GM18507 (cell line): ENCODE results near the gene UBC.

Experiments used
- DNase-seq: peaks from one replicate; pipeline ENCODE4 v3.0.0; 2011; ENCODE audit warnings: low read depth; ENCODE audit not compliant: insufficient read length; ENCODE audit errors: extremely low spot score
- FAIRE-seq: peaks from 2 replicates; lab custom pipeline; 2011; peaks lifted over from hg19 to GRCh38; lab: Jason Lieb, UNC

Gene UBC

GRCh38 chr12:124914392-124915238, at the start of gene UBC:
Gene UBC (minus strand): TSS chr12:124914650. CDS start chr12:124913771, 879 bp downstream.
- DNase-seq: peak; percentile 49
- FAIRE-seq: no peak

DNA sequence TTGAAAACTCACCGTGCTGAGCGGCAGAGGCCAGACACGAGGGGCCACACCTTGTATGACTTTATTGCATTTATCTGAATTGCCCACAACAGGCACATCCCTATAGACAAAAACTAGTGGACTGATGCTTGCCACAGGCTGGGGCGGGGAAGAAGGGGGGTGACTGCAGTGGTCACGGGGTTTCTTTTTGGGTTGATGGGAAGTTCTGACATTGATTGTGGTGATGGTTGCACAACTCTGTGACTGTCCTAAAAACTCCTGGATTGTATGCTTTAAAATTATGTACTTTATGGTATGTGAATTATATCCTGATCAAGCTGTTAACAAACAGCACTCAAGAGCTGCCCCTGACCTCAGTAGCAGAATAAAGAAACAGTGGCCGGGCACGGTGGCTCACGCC, 48.8 kb upstream of the UBC start:
- no peak for FAIRE-seq
- no peak for DNase-seq

- DNase-seq (no peak), FAIRE-seq (no peak)
These were observed 46.6 kb upstream of the UBC start for GRCh38 chr12:124961055-124961454.

- DNase-seq (no peak), FAIRE-seq (no peak)
These were observed 42.1 kb upstream of the UBC start for GRCh38 chr12:124956571-124956970.

DNA sequence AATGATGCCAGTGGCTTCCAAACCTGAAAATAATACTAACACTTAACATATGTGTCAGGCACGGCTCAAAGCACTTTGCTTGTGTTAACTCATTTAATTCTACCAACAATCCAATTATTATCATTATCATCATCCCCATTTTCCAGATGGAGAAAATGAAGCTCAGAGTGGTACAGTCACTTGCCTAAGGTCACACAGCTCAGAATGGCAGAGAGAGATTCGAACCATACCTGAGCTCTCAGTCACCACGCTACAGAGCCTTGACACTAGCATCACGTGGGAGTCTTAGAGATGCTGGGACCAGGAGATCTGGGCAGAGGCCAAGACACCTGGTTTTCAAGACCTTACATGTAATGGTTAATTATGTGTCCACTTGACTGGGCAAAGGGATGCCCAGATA, 40.3 kb upstream of the UBC start:
- no peak for DNase-seq
- no peak for FAIRE-seq

DNA sequence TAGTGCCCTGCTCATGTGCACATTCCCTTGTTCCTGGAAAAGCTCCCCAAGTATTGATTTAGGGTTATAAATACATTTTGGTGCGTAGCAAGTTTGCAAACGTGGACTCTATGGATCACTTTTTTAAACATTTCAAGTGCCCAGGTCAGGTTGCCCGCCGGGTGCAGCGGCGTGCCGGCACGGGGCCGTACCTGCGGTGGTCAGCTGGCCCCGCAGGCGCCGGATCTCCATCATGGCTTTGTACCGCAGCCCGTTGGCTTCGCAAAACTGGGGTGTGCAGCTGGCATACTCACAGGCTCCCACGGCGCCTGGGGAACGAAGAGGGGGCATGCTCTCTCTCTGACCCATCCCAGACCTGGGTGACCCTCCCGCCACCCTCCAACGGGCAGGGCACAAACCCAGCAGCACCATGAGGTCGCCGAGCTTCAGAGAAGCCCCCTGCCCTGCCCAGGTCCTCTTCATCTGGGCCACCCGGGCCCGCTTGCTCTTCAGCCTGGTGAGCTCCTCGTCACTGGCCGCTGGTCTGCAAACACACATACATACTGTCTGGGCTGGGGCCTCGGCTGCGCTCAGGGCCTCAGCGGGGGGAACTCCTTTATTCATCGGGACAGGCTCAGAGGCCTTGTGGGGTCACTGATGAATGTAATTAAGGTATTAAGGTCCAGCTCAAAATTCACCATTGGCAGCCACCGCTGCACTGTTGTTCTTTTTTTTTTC, 39.4 kb upstream of the UBC start:
- DNase-seq (no peak), FAIRE-seq (no peak)

DNA sequence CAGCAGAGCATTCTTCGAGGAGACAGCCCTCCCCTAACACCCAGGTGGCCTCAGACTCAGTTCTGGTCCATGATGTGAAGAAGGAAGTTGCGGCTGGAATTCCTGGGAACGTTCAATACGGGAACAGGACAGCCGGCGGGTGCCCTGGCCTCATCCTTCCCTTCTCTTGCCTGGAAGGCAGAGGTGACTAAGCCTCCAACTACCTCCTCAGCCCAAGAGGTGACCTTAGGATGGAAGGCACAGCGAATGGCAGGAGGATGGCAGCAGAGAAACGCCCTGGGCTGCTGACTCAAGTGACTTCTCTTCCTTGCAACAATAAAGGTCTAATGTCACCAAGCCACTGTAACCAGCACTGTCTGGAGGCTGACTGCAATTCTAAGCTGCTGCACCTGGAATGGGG, 38.4 kb upstream of the UBC start:
- FAIRE-seq (no peak), DNase-seq (no peak)

DNA sequence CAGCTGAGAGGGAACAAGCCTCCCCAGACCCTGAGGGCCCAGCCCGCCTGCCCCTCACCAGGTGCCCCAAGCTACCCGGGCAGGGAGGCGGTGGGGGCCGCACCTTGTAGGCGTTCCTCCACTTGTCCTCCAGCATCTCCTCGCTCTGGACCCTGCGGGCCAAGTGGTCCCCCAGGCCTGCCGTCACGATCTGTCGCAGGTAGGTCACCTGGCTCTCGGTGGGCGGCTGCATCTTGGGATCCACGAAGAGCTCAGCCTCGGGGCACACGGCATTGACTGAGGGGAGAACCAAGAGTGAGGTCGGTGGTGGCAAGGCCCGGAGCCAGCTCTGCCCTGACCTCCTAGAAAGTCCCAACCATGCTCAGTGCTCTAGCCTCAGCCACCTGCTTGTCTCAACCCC, 37.8 kb upstream of the UBC start:
- no peak for FAIRE-seq
- DNase-seq: no peak

- no peak for DNase-seq
- FAIRE-seq: no peak
These were observed 35.6 kb upstream of the UBC start for GRCh38 chr12:124949779-124950728.

- DNase-seq (no peak), FAIRE-seq (no peak)
These were observed 34.6 kb upstream of the UBC start for GRCh38 chr12:124949066-124949465.

DNA sequence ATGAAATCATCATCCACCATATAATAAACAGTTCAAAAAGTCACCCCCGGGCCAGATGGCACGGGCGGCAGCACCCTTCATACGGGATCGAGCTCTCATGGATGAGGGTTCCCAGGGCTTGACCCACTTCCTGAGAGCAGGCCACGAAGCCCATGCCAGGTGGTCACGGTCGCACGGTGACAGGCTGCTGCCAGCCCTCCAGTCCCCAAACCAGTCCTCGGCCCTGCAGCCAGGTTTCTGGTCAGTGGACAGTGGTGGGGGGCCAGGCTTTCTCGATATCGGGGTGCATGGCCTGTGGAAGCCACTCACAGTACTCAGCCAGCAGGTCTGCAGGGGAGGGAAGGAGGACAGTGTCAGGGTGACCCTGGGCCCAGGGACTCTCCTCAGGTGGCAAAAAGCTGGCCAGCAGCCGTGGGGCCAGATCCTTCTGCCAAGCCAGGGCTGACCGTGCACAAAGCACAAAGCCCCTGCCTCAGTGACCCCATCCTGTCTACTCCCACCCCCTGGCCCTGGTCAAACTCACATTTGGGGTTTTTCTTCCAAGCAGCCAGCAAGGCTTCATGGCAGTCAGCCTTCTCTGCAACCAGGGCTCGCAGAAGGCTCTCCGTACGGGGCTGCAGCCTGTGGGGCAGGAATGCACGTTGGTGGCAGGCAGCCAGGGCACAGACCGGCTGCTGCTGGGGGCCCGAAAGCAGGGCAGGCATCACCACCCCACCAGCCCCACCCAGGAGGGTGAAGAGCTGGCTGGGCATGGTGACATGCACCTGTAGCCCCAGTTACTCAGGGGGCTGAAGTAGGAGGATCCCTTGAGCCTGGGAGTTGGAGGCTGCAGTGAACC, 33.3 kb upstream of the UBC start:
- DNase-seq (no peak), FAIRE-seq (no peak)

GRCh38 chr12:124947013-124947412, 32.6 kb upstream of the UBC start:
- FAIRE-seq (no peak), DNase-seq (no peak)

DNA sequence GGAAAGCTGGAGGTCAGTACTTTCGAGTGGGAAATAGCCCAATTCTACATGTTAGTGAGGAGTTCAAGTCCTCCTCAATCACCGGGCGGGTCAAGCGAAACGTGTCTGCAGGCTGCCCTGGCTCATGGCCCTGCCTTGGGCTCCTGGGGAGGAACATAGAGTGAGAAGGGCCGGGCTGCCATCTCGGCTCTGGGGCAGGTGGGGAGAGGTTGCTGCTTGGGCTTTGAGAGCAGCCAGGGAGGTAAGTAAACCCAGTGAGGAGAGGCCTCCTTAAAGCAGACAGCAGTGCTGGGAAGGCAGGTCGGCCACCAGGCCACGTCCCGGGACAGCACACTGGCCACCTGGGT, 32.0 kb upstream of the UBC start:
- no peak for FAIRE-seq

GRCh38 chr12:124941170-124941527, 26.7 kb upstream of the UBC start:
- FAIRE-seq: no peak
- DNase-seq: no peak

More for the DNA sequence above, 32.0 kb upstream of the UBC start:
- no peak for DNase-seq

DNA sequence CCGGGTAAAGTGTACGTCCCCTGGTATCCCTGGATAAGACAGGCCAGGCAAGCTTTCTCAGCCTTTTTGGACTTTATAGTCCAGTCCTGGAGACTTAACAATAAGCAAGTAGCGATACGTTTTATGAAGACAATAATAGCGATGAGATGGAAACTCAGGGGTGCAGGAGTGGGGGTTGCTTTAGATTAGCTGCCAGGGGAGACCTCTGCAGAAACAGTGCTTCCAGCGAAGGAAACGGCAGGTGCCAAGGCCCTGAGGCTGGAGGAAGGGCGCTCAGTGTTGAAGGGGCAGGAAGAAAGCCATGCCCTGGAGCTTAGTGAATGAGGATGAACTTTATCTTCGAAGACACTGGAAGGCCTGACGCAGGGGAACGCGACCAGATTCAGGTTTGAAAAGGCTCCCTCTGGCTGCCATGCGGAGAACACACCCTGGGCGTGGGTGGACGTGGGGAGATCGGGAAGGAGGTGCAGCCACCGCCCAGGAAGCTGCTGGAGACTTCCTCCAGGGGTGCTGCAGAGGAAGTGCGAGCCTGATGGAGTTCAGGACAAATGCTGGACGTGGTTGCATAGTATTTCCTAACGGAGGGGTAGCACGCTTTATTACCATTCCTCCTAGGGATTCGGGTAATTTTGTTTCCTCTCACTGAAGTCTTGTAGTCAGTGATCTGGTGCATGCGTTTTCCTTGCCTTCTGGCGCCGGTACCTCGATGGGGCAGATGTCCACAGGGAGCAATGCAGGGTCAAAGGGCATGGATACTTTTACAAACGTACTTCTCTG, 26.1 kb upstream of the UBC start:
- FAIRE-seq: peak; percentile 86
- no peak for DNase-seq

GRCh38 chr12:124940143-124940392, 25.6 kb upstream of the UBC start:
- FAIRE-seq: no peak
- no peak for DNase-seq

- DNase-seq (no peak), FAIRE-seq (no peak)
These were observed 25.1 kb upstream of the UBC start for GRCh38 chr12:124939421-124940142.

- peak; percentile 77 for FAIRE-seq
- DNase-seq: no peak
These were observed 24.6 kb upstream of the UBC start for GRCh38 chr12:124939079-124939420.
